LNCaP clone FGC (cell line): ENCODE results near the gene TSEN2.

Experiments used
- DNase-seq: peaks from one replicate; pipeline ENCODE4 v3.0.0-alpha.2; 2011; ENCODE audit warnings: low read depth
- H3K4me3 ChIP-seq: 2 replicates; pipeline ENCODE4 v1.5.1; 2011; ENCODE audit warnings: mild to moderate bottlenecking, low read depth, low read length, control low read depth
- TF ChIP-seq, protein P1 (sequence below): IDR thresholded peaks from 2 replicates; pipeline ENCODE4 v1.5.1; 2012; ENCODE audit warnings: mild to moderate bottlenecking; ENCODE audit not compliant: control insufficient read depth, insufficient read depth; ENCODE audit errors: extremely low read depth

TSEN2 gene

DNA sequence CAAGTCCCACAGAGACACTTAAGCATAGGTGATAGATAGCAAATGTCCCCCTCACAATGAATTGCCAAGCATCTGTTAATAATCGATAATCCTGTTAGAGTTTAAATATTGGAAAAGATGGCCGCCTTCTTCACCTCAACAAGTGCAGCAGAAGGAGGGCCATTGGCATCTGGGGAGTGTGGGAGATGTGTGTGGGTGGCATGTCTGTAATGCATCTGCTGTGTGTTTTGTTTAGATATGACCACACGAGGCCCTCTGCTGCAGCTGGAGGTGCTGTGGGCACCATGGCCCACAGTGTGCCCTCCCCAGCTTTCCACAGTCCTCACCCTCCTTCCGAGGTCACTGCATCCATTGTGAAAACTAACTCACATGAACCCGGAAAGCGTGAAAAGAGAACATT, 85.6 kb downstream of the TSEN2 start:
- H3K4me3 ChIP-seq, result no peak overlapping the region
- DNase-seq, result no peak
- TF ChIP-seq, protein P1, sequence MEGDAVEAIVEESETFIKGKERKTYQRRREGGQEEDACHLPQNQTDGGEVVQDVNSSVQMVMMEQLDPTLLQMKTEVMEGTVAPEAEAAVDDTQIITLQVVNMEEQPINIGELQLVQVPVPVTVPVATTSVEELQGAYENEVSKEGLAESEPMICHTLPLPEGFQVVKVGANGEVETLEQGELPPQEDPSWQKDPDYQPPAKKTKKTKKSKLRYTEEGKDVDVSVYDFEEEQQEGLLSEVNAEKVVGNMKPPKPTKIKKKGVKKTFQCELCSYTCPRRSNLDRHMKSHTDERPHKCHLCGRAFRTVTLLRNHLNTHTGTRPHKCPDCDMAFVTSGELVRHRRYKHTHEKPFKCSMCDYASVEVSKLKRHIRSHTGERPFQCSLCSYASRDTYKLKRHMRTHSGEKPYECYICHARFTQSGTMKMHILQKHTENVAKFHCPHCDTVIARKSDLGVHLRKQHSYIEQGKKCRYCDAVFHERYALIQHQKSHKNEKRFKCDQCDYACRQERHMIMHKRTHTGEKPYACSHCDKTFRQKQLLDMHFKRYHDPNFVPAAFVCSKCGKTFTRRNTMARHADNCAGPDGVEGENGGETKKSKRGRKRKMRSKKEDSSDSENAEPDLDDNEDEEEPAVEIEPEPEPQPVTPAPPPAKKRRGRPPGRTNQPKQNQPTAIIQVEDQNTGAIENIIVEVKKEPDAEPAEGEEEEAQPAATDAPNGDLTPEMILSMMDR, result no peak

DNA sequence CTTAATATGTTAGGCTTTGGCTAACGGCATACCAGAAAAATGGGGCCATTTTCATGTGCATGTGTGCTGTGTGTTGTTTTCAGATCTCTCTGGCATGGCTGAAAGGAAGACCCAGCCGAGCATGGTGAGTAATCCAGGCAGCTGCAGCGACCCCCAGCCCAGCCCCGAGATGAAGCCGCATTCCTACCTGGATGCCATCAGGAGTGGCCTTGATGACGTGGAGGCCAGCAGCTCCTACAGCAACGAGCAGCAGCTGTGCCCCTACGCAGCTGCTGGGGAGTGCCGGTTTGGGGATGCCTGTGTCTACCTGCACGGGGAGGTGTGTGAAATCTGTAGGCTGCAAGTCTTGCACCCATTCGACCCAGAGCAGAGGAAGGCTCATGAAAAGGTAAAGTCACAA, 87.7 kb downstream of the TSEN2 start:
- DNase-seq, result no peak
- TF ChIP-seq, protein P1, result no peak
- no peak overlapping the region for H3K4me3 ChIP-seq

DNA sequence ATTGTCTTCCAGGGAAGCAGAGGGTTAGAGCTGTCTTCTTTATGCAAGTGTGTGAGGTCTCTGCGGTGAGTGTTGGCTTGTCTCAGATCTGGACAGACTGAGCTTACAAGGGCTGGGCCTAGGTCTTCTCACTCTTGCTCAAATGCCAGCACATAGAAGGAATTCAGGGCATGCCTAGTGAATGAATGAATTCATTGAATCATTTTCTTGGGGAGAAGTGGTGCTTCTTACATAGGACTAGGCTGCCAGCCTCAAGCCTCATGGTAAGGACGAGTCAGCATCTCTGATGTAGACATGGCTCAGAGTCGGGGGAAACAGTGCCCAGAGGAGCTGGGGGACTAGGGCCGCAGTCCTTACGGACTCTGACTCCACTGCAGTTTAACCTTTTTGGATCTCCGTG, 89.9 kb downstream of the TSEN2 start:
- no peak for DNase-seq
- H3K4me3 ChIP-seq, result no peak overlapping the region
- TF ChIP-seq, protein P1, result no peak

DNA sequence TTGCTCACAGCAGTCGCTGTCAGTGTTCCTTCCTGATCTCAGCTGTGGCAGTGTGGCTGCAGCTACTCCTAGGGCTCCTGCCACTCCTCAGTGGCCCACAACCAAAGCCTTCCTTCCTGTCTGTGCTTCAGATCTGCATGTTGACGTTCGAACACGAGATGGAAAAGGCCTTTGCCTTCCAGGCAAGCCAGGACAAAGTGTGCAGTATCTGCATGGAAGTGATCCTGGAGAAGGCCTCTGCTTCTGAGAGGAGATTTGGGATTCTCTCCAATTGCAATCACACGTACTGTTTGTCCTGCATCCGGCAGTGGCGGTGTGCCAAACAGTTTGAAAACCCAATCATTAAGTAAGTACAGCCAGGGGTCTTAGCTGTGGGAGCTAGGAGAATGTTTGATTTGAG, 90.4 kb downstream of the TSEN2 start:
- no peak overlapping the region for H3K4me3 ChIP-seq
- DNase-seq, result no peak
- TF ChIP-seq, protein P1, result no peak

DNA sequence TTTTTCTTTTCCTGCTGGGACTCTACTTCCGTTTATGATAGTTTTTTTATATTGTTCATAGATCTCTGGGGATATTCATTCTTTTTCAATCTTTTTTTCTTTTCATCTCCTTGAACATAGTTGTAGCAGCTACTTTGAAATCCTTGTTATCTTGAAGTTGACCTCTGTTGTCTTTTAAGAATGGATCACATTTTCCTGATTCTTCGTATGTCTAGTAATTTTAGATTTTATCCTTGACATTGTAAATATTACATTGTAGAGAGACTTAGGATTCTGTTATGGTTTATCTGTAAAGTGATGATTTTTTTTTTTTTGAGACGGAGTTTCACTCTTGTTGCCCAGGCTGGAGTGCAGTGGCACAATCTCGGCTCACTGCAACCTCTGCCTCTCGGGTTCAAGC, 93.1 kb downstream of the TSEN2 start:
- DNase-seq, result no peak
- no peak overlapping the region for H3K4me3 ChIP-seq
- TF ChIP-seq, protein P1, result no peak

DNA sequence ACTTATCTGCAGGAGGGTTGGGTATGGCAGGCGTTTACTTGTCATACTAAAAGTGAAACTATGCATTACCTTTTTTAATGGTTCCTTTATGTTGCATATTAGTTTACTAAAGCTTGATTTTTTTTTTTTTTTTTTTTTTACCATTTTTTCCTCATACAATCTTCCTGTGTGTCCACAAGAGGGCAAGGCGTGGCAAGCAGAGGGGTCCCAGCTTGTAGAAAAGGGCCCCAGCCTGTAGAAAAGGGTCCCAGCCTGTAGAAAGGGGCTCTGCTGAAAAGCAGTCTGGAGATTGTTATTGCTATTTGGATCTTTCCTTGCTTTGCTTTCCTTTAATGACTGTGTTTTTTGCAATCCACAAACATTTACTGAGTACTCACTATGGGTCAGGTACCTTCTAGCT, 94.5 kb downstream of the TSEN2 start:
- TF ChIP-seq, protein P1, result peak; percentile 19; the same call in 1 of the 2 replicates
- H3K4me3 ChIP-seq, result no peak overlapping the region
- DNase-seq, result no peak

DNA sequence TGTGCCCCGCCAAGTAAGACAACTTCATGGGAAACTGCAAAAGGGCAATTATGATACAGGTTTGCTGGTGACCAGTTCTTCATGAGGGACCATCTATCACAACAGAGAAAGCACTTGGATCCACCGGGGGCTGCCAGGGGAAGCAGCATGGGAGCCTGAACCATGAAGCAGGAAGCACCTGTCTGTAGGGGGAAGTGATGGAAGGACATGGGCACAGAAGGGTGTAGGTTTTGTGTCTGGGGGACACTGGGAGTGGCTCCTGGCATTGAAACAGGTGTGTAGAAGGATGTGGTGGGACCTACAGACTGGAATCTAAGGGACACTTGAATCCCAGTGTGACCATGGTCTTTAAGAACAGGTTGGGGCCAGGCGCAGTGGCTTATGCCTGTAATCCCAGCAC, 95.2 kb downstream of the TSEN2 start:
- no peak overlapping the region for H3K4me3 ChIP-seq
- TF ChIP-seq, protein P1, result no peak
- DNase-seq, result no peak
